Loucy (cell line): ENCODE data around the gene DERA.

Source experiments
- EZH2phosphoT487 ChIP-seq: fragments of 200-600 bp; IDR thresholded peaks from 2 replicates; pipeline ENCODE4 v1.6.1; 2018; ENCODE audit warnings: antibody characterized with exemption, mild to moderate bottlenecking, moderate library complexity, borderline replicate concordance
- TF ChIP-seq, protein P1 (sequence below): fragments of 200-600 bp; sonication (generic); conservative IDR thresholded peaks from 2 replicates; pipeline ENCODE4 v1.5.1; 2014; ENCODE audit warnings: mild to moderate bottlenecking, antibody characterized with exemption, low read length

DNA sequence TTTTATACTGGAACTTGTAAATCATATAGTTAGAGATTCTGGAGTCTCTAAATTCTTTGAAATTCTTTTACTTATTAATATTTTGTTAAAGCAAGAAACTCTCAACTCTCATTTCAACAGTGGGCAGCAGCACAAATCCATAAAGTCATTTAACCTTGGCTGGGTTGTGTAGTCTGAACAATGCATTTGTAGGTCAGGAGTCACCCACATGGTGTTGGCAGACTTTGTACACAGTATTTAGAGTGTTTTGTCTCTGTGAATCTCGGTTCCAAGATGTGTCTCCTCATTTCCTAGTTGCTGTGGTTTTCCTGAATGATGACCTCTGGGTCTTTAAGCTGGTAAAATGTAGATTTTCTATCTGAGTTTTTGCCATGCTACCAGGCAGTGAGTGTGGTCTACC lies 49.7 kb upstream of the DERA start:
- TF ChIP-seq, protein P1, sequence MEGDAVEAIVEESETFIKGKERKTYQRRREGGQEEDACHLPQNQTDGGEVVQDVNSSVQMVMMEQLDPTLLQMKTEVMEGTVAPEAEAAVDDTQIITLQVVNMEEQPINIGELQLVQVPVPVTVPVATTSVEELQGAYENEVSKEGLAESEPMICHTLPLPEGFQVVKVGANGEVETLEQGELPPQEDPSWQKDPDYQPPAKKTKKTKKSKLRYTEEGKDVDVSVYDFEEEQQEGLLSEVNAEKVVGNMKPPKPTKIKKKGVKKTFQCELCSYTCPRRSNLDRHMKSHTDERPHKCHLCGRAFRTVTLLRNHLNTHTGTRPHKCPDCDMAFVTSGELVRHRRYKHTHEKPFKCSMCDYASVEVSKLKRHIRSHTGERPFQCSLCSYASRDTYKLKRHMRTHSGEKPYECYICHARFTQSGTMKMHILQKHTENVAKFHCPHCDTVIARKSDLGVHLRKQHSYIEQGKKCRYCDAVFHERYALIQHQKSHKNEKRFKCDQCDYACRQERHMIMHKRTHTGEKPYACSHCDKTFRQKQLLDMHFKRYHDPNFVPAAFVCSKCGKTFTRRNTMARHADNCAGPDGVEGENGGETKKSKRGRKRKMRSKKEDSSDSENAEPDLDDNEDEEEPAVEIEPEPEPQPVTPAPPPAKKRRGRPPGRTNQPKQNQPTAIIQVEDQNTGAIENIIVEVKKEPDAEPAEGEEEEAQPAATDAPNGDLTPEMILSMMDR: no peak
- TF ChIP-seq EZH2phosphoT487: no peak
